A549 (cell line): Measurements from ENCODE around the gene KIF1C. TPM values are rescaled to one million over a fixed set of nuclear protein-coding genes. Genes with fewer than 3 reads are reported as not detected.

Source experiments
- ATAC-seq, 2 experiments: fragments of 200-7000 bp in 1 of 2; fragments of >200 bp in 1 of 2; cut with Nextera tagmentation in 1 of 2; cut with Tn5 transposase in 1 of 2; 3 replicates each; pipeline versions ENCODE4 v1.8.0 to v1.9.1; 2018 to 2020; ENCODE audit warnings: mild to moderate bottlenecking in 1 of 2, moderate library complexity in 1 of 2
- CTCF ChIA-PET: fragments of 300-600 bp; sonication (Branson Sonifier 250); formaldehyde crosslinking; extraction: SDS; loops from one replicate; lab custom pipeline; 2021; ENCODE audit warnings: antibody characterized with exemption, inconsistent platforms; lab: Yijun Ruan, JAX
- POLR2A ChIA-PET: fragments of 350-600 bp; formaldehyde crosslinking; extraction: SDS; loops from one replicate; lab custom pipeline; 2021; ENCODE audit warnings: antibody characterized with exemption, inconsistent platforms; lab: Yijun Ruan, JAX
- DNase-seq, 2 experiments: peaks; one replicate each; pipeline versions ENCODE4 v3.0.0 to v3.0.0-alpha.2; 2011 to 2016; ENCODE audit warnings: low read depth in 1 of 2, low spot score in 1 of 2
- FAIRE-seq: peaks from 2 replicates; lab custom pipeline; 2011; peaks lifted over from hg19 to GRCh38; lab: Jason Lieb, UNC
- H3K27ac ChIP-seq, 2 experiments: fragments of >200 bp; sonication (Bioruptor Twin); formaldehyde crosslinking; 3 replicates each; pipeline ENCODE4 v1.5.1; 2016 to 2017
- H3K4me1 ChIP-seq: fragments of >200 bp; sonication (Bioruptor Twin); formaldehyde crosslinking; 3 replicates; pipeline ENCODE4 v1.6.1; 2016
- H3K4me2 ChIP-seq: fragments of >200 bp; sonication (Bioruptor Twin); formaldehyde crosslinking; 3 replicates; pipeline ENCODE4 v1.6.1; 2016
- H3K4me3 ChIP-seq: fragments of >200 bp; sonication (Bioruptor Twin); formaldehyde crosslinking; 3 replicates; pipeline ENCODE4 v1.5.1; 2016
- H3K9me3 ChIP-seq: fragments of >200 bp; sonication (Bioruptor Twin); formaldehyde crosslinking; 3 replicates; pipeline ENCODE4 v1.6.1; 2016
- CBX8 ChIP-seq: fragments of 200-600 bp; sonication (generic); IDR thresholded peaks from 2 replicates; pipeline ENCODE4 v1.6.1; 2016
- CEBPB ChIP-seq, 2 experiments: fragments of >200 bp in 1 of 2; sonication (Bioruptor Twin) in 1 of 2; formaldehyde crosslinking in 1 of 2; IDR thresholded peaks; 2 replicates each; pipeline ENCODE4 v1.6.1; 2012 to 2016
- CHD4 ChIP-seq: fragments of 200-600 bp; sonication (generic); IDR thresholded peaks from 2 replicates; pipeline ENCODE4 v1.6.1; 2016; ENCODE audit warnings: antibody characterized with exemption, mild to moderate bottlenecking, borderline replicate concordance
- EHMT2 ChIP-seq: fragments of 200-600 bp; sonication (generic); IDR thresholded peaks from 2 replicates; pipeline ENCODE4 v1.6.1; 2016; ENCODE audit warnings: antibody characterized with exemption, low read depth, mild to moderate bottlenecking, moderate library complexity
- FOSB ChIP-seq: fragments of 250-450 bp; sonication (Bioruptor Pico); IDR thresholded peaks from 2 replicates; pipeline ENCODE4 v1.5.0; 2020; ENCODE audit warnings: mild to moderate bottlenecking, moderate library complexity
- FOSL2 ChIP-seq, 2 experiments: fragments of 450-650 bp in 1 of 2; fragments of >200 bp in 1 of 2; sonication (Bioruptor Twin) in 1 of 2; formaldehyde crosslinking; IDR thresholded peaks; 2 replicates each; pipeline versions ENCODE4 v1.5.0 to v1.6.1; 2016 to 2020; ENCODE audit warnings: mild to moderate bottlenecking in 1 of 2, moderate library complexity in 1 of 2
- FOXS1 ChIP-seq: fragments of 250-450 bp; sonication (Bioruptor Pico); IDR thresholded peaks from 2 replicates; pipeline ENCODE4 v1.5.0; 2020; ENCODE audit warnings: mild to moderate bottlenecking, moderate library complexity
- HDAC2 ChIP-seq: fragments of 200-600 bp; sonication (generic); IDR thresholded peaks from 2 replicates; pipeline ENCODE4 v1.6.1; 2016
- HEYL ChIP-seq: fragments of 250-450 bp; sonication (Bioruptor Pico); IDR thresholded peaks from 2 replicates; pipeline ENCODE4 v1.8.0; 2021; ENCODE audit warnings: mild to moderate bottlenecking, moderate library complexity
- KDM5A ChIP-seq: fragments of 200-600 bp; sonication (generic); IDR thresholded peaks from 2 replicates; pipeline ENCODE4 v1.6.1; 2016; ENCODE audit warnings: antibody characterized with exemption, mild to moderate bottlenecking
- MAFK ChIP-seq: fragments of 450-650 bp; IDR thresholded peaks from 2 replicates; pipeline ENCODE4 v1.6.1; 2014; ENCODE audit not compliant: partially characterized antibody
- MAZ ChIP-seq: fragments of 150-350 bp; IDR thresholded peaks from 2 replicates; pipeline ENCODE4 v1.6.1; 2014; ENCODE audit warnings: antibody characterized with exemption, low read depth, low read length, borderline replicate concordance
- MYC ChIP-seq: IDR thresholded peaks from 2 replicates; pipeline ENCODE4 v1.6.1; 2012; ENCODE audit warnings: mild to moderate bottlenecking, inconsistent platforms, low read length, improper control_type of control experiment, borderline replicate concordance
- NFE2L2 ChIP-seq: fragments of 150-350 bp; conservative IDR thresholded peaks from 2 replicates; pipeline ENCODE4 v1.6.1; 2014; ENCODE audit warnings: low read length
- NPAS2 ChIP-seq: fragments of 250-450 bp; sonication (Bioruptor Pico); IDR thresholded peaks from 2 replicates; pipeline ENCODE4 v1.8.0; 2022; ENCODE audit warnings: mild to moderate bottlenecking, moderate library complexity, borderline replicate concordance
- POLR2A ChIP-seq: IDR thresholded peaks from 2 replicates; pipeline ENCODE4 v1.6.1; 2012; ENCODE audit warnings: mild to moderate bottlenecking, low read length
- RARB ChIP-seq: fragments of 250-450 bp; sonication (Bioruptor Pico); IDR thresholded peaks from 2 replicates; pipeline ENCODE4 v1.8.0; 2021; ENCODE audit warnings: mild to moderate bottlenecking, moderate library complexity
- RFX5 ChIP-seq: fragments of 450-650 bp; IDR thresholded peaks from 2 replicates; pipeline ENCODE4 v1.7.1; 2014; ENCODE audit warnings: antibody characterized with exemption, mild to moderate bottlenecking, moderate library complexity
- TFCP2L1 ChIP-seq: fragments of 250-450 bp; sonication (Bioruptor Pico); IDR thresholded peaks from 2 replicates; pipeline ENCODE4 v1.5.0; 2021; ENCODE audit warnings: mild to moderate bottlenecking
- TP53 ChIP-seq: fragments of 250-450 bp; sonication (Bioruptor Pico); IDR thresholded peaks from 2 replicates; pipeline ENCODE4 v1.5.0; 2021; ENCODE audit warnings: mild to moderate bottlenecking, moderate library complexity
- WGBS: methylation state at CpG from one replicate; pipeline ENCODE4 v1.1.6; 2017; ENCODE audit errors: missing lambda C conversion rate; 5-methylcytosine and 5-hydroxymethylcytosine counted together
- polyA plus RNA-seq, 4 experiments: library from polyadenylated mRNA; depleted of rRNA in 3 of 4; stranded (reverse); fragments of >200 nt; fragmentation: RNase III in 1 of 4; extraction: RNeasy Plus Mini Kit Qiagen cat#74134 plus additional on column Dnase treatment in 1 of 4; gene quantifications; 2 replicates in 3 of 4; 3 replicates in 1 of 4; pipeline ENCODE4 v1.2.3, GENCODE V29; 2011 to 2017
- TF ChIP-seq, protein P1 (sequence below): IDR thresholded peaks from 2 replicates; pipeline ENCODE4 v1.6.1; 2012; ENCODE audit warnings: low read depth, borderline replicate concordance
- TF ChIP-seq, protein P2 (sequence below): fragments of 250-450 bp; sonication (Bioruptor Pico); IDR thresholded peaks from 2 replicates; pipeline ENCODE4 v1.5.0; 2020; ENCODE audit warnings: low read depth, mild to moderate bottlenecking, moderate library complexity
- TF ChIP-seq, protein P3 (sequence below): IDR thresholded peaks from 2 replicates; pipeline ENCODE4 v1.6.1; 2012
- TF ChIP-seq, protein P4 (sequence below): fragments of 250-450 bp; sonication (Bioruptor Pico); IDR thresholded peaks from 2 replicates; pipeline ENCODE4 v1.5.0; 2021; ENCODE audit warnings: mild to moderate bottlenecking, moderate library complexity, borderline replicate concordance
- TF ChIP-seq, protein P5 (sequence below): fragments of 450-650 bp; IDR thresholded peaks from 2 replicates; pipeline ENCODE4 v1.6.1; 2014; ENCODE audit warnings: antibody characterized with exemption
- TF ChIP-seq, protein P6 (sequence below): IDR thresholded peaks from 2 replicates; pipeline ENCODE4 v1.6.1; 2012

KIF1C gene
- polyA plus RNA-seq, 2 of the 4 experiments (the other 2 are of a cell fraction), result 48.4 to 77.4 TPM

DNA sequence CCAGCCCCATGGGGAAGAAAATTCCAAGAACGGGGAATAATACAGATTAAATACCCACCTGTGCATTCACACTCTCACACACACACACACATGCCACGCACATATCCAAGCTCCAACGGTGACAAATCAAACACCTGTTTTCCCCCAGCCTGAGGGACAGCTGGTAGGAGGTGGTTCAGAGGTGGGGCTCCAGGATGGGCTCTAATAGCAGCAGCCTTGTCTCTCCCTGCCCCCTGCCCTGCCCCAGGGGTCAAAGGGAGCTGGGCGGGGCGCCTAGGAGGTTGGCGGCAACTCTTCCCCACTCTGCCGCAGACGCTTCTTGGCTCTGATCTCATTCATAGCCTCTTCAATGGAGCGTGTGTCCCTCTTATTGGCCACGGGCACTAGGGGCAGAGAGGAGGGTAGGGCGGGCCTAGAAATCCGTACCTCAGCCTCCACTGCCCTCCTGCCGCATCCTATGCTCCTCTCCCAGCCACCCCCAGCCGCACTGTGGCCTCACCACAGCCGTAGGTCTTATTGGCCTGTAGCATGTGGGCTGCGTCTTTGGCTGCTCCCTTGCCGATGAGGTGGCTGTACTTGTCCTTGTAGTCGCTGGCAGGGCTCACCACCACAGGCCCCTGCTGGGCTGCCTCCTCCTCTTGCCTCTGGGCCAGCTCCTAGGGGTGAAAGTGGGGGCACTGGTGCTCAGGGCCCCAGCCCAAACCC lies 38.3 kb upstream of the KIF1C start (continued):
- TF ChIP-seq, protein P1, sequence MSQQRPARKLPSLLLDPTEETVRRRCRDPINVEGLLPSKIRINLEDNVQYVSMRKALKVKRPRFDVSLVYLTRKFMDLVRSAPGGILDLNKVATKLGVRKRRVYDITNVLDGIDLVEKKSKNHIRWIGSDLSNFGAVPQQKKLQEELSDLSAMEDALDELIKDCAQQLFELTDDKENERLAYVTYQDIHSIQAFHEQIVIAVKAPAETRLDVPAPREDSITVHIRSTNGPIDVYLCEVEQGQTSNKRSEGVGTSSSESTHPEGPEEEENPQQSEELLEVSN, result no peak
- TF ChIP-seq CHD4, result no peak
- TF ChIP-seq KDM5A, result no peak
- TF ChIP-seq HEYL (CRISPR knock-in tag), result no peak
- no peak for TF ChIP-seq MAFK
- TF ChIP-seq, protein P2, sequence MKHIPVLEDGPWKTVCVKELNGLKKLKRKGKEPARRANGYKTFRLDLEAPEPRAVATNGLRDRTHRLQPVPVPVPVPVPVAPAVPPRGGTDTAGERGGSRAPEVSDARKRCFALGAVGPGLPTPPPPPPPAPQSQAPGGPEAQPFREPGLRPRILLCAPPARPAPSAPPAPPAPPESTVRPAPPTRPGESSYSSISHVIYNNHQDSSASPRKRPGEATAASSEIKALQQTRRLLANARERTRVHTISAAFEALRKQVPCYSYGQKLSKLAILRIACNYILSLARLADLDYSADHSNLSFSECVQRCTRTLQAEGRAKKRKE, result no peak
- no peak for TF ChIP-seq TFCP2L1 (CRISPR knock-in tag)
- no peak for TF ChIP-seq NPAS2
- no peak for TF ChIP-seq MYC
- TF ChIP-seq HDAC2, result no peak
- TF ChIP-seq, protein P3, sequence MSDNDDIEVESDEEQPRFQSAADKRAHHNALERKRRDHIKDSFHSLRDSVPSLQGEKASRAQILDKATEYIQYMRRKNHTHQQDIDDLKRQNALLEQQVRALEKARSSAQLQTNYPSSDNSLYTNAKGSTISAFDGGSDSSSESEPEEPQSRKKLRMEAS, result no peak

DNA sequence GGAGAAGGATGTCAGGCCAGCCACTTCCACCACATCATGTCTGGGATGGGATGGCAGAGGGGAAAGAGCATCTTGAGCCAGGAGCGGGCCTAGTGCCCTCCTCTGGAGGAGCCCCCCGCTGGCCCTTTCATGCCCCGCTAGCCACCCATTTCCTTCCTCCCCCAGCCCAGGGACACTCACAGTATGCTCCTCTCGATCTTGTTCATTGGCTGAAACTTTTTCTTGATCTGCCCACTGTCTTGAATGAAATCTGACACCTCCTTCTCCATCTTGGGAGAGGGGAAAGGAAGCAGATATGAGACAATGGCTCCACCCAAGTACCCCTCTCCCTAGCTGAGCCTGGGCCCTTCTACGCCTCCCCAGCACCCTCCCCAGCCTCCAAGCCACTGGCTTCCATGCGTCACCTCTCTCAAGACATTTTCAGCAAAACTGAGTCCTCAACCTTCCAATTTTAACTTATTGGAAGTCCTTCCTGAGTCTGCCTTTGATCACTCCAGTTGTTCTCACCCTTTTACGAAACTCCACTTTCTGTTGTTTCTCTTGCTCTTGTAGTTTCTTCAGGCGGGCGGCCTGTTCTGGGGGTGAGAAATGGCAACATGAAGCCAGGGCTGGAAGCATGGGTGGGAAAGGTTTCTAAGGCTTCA lies 37.3 kb upstream of the KIF1C start:
- ChIA-PET CTCF (interaction anchor here (1.1 kb wide), 1 partner anchor 21 kb away, joined by 3 read pairs; the partner anchor contains the start of genes RNF167 and SLC25A11), POLR2A (no interaction called here)
- H3K4me2 ChIP-seq, result no peak overlapping the region
- no peak for FAIRE-seq
- 94% methylated on average over 9 of the region's 9 CpGs for WGBS
- TF ChIP-seq, protein P3, result no peak
- no peak for TF ChIP-seq RARB (CRISPR knock-in tag)
- TF ChIP-seq, protein P4, sequence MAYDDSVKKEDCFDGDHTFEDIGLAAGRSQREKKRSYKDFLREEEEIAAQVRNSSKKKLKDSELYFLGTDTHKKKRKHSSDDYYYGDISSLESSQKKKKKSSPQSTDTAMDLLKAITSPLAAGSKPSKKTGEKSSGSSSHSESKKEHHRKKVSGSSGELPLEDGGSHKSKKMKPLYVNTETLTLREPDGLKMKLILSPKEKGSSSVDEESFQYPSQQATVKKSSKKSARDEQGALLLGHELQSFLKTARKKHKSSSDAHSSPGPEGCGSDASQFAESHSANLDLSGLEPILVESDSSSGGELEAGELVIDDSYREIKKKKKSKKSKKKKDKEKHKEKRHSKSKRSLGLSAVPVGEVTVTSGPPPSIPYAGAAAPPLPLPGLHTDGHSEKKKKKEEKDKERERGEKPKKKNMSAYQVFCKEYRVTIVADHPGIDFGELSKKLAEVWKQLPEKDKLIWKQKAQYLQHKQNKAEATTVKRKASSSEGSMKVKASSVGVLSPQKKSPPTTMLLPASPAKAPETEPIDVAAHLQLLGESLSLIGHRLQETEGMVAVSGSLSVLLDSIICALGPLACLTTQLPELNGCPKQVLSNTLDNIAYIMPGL (CRISPR knock-in tag), result no peak
- TF ChIP-seq FOXS1, result no peak
- no peak for TF ChIP-seq TP53 (CRISPR knock-in tag)
- TF ChIP-seq FOSB (CRISPR knock-in tag), result no peak
- TF ChIP-seq FOSL2 (IDR thresholded peaks at IDR 0.05), result no peak
- no peak for TF ChIP-seq FOSL2 (CRISPR knock-in tag; IDR thresholded peaks at IDR 0.05)
- no peak for TF ChIP-seq NPAS2
- no peak for TF ChIP-seq NFE2L2
- no peak for TF ChIP-seq POLR2A
- no peak for TF ChIP-seq EHMT2
- TF ChIP-seq CEBPB (IDR thresholded peaks at IDR 0.05), result no peak
- TF ChIP-seq, protein P5, sequence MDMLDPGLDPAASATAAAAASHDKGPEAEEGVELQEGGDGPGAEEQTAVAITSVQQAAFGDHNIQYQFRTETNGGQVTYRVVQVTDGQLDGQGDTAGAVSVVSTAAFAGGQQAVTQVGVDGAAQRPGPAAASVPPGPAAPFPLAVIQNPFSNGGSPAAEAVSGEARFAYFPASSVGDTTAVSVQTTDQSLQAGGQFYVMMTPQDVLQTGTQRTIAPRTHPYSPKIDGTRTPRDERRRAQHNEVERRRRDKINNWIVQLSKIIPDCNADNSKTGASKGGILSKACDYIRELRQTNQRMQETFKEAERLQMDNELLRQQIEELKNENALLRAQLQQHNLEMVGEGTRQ, result no peak
- no peak for TF ChIP-seq MAZ
- TF ChIP-seq MYC, result no peak
- TF ChIP-seq, protein P6, sequence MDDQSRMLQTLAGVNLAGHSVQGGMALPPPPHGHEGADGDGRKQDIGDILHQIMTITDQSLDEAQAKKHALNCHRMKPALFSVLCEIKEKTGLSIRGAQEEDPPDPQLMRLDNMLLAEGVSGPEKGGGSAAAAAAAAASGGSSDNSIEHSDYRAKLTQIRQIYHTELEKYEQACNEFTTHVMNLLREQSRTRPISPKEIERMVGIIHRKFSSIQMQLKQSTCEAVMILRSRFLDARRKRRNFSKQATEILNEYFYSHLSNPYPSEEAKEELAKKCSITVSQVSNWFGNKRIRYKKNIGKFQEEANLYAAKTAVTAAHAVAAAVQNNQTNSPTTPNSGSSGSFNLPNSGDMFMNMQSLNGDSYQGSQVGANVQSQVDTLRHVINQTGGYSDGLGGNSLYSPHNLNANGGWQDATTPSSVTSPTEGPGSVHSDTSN, result no peak
- no peak for TF ChIP-seq RFX5
- no peak for TF ChIP-seq CBX8
- no peak; a peak in 1 of 6 replicates for ATAC-seq
- H3K4me1 ChIP-seq, result no peaks in the 10 kb centered on the region
- no peak for DNase-seq
- H3K27ac ChIP-seq, result no peak overlapping the region
- no peak overlapping the region for H3K4me3 ChIP-seq
- H3K9me3 ChIP-seq, result no peaks in the 10 kb centered on the region
